ENCODE results near the gene UBE2A. TPM values are rescaled to one million over a fixed set of nuclear protein-coding genes. Genes with fewer than 3 reads are reported as not detected.

Gene UBE2A
- polyA plus RNA-seq (ENCODE audit: insufficient read length), result 60.1 TPM

DNA sequence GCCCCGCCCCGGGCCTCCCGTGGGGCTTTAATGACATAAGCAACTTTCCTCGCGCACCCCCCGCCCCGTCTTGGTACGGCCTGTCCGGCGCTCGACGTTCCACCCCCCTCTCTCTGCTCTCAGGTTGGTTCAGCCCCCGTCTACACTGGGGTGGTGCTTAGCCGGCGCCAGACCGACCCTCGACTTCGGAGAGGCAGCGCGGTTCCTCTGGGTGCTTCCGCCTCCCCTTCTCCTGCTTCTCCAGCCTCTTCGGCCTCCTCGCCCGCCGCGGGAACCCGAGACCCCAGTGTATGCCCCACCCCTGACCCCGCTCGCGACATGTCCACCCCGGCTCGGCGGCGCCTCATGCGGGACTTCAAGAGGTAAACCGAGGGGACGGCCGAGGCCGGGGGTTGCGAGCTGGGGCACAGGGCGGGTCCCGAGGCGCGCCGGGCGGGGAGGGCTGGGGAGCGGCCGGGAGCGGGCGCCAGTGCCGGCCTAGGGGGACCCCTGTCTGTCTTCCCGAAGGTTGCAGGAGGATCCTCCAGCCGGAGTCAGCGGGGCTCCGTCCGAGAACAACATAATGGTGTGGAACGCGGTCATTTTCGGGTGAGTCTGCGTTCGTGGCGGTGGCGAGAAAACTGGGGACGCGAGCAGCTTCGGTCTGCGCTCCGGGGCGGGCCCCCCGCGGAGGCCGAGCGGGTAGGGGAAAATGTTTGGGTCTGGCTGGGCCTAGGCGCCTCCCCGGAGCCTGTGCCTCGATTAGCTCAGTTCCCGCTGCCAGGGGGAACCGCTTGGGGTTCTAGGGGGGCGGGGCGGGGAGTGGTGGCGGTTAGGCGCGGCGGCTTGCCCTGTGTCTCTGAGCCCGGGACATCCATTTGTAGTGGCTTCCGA is at the start of gene UBE2A:
Gene UBE2A (plus strand): TSS at position 170 of the 873 bp plus-strand sequence. CDS start 149 bp downstream, at position 319.
- peak; percentile 59 for DNase-seq (ENCODE audit: low read depth)

DNA sequence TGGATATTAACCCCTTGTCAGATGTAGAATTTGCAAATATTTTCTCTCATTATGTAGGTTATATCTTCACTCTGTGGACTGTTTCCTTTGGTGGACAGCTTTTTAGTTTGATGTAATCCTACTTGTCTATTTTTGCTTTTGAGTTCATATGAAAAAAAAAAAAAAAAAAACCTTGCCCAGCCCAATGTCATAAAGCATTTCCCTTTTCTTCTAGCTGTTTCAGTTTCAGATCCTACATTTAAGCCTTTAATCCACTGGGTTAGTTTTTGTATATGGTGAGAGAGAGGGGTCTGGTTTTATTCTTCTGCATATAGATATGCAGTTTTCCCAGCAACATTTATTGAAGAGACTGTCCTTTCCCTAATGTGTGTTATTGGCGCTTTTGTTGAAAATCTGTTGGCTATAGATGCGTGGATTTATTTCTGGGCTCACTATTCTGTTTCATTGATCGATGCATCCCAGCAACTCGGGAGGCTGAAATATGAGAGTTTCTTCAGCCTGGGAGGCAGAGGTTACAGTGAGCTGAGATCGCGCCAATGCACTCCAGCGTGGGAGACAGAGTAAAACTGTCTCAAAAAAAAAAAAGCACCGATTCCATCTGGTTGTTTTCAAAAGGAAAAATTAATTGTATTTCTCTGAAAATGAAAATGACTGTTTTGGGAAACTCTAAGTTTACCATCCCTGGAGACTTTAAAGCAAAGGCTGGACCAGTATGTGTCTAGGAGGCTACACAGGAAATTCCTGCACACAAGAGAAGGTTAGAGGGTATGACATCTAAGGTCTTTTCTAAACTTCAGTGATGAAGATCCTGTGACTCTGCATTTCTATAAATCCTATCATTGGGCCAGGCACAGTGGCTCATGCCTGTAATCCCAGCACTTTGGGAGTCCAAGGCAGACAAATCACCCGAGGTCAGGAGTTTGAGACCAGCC is 44.8 kb upstream of the UBE2A start:
- DNase-seq (ENCODE audit: low read depth), result no peak

DNA sequence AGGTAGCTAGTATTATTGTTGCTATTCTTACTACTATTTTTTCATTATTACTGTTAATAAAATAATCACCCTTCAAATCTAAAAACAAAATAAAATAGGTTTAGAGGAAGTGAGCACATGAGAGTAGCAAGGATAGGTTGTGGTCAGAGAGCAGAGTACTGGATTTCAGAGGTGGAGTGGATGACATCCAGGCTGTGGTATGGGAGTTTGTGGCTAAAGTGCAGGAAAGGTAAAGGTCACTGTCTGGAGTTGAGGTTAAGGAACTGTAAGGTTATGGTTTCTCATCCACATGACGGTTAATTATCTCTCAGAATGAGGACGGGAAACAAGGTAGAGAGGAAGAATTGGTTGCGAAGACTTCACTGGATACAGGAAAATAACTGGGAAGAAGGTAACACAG is 36.9 kb upstream of the UBE2A start:
- no peak for DNase-seq (ENCODE audit: low read depth)

DNA sequence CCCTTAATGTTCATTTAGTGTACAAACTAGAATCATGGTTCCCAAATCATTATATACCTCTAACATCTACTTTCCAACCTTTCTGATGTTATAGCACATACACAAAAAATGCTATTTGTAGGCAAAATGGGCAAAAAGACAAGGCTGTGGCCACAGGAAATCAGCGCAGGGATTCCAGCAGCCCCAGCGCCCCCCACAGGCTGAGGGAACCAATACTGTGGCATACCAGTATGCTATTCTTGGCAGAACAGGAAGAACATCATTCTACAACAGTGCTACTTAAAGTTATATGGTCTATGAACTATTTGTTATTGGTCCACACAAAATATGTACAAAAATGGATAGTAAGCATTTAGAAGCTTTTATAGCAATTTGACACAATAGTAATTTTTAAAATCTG is 34.5 kb upstream of the UBE2A start:
- no peak for DNase-seq (ENCODE audit: low read depth)

DNA sequence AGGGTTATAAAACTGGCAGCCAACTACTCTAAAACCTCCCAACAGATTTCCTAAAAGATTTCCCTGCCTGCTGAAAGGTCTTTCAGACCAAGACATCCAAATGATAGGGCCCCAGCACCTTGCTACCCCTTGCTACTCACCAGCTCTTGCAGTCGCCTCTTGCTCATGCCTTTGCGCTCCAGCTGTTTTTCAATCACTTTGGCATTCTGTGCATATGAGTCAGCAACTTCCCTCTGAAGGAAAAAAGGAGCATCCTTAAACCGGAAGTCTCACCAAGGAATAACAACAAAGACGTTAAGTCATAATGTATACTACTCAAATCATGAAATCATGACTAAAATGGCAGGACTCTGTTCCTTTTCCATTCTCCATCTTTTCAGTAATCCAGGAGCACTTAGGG is 33.2 kb upstream of the UBE2A start:
- no peak for DNase-seq (ENCODE audit: low read depth)

DNA sequence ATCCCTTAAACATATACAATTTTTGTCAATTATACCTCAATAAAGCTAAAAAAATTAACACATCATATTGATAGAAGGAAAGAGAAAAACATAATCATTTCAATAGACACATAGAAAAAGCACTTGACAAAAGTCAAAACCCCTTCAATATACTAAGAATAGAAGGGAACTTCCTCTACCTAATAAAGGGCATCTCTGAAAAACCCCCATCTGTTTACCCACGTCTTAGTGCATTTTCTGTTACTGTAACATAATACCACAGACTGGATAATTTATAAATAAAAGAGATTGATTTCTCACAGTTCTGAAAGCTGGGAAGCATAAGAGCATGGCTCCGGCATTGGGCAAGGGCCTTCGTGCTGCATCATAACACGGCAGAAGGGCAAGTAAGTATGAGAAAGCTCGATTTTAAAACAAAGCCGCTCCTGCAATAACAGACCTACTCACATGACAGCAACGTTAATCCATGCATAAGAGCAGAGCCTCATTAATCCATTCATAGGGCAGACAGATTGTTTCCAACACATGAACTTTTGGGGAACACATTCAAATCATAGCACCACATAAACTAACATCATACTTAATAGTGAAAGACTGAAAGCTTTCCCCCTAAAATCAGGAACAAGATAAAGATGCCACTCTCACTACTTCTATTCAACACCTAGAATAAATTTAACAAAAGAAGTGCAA is 24.9 kb upstream of the UBE2A start:
- no peak for DNase-seq (ENCODE audit: low read depth)

DNA sequence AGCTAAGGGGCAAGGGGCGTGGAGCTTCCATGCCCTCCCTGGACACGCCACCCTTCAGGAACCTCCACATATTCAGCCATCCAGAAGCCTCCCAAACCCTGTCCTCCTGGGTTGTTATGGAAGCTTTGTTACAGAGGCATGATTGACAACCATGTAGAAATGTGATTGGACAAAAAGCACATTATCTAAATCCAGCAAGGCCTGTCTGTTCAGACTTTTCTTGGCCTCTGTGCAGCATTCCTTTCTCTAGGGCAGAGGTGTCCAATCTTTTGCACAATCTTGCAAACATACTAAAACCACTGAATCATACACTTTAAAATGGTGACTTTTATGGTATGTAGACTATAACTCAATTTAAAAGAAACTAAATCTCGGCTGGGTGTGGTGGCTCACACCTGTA is 21.9 kb upstream of the UBE2A start:
- no peak for DNase-seq (ENCODE audit: low read depth)

DNA sequence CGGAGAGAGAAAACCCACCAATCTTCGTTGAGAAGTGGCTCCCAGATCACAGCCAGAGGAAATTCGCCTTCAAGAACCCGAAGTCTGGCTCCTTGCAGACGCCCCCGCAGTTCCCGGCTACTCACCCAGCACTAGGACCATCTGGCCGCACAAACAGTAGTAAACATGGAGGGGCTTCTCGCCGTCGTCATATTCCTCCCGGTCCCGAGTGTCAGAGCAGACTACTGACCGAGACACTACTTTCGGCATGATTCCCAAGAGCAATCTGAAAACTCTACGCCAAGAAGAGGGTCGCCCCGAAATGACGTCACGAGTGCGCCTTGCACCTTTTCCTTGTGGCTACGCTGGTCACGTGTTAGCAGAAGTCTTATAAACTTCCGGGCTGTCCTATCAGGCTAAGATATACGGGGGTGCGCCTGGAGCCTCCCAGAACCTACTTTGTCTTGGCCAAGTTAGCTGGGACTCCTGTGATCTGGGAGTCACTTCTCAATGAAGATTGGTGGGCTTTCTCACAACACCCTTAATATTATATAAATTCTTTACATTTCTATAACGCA is 9.2 kb upstream of the UBE2A start, which contains the start of gene STEEP1:
Gene STEEP1 (minus strand): TSS at position 303 of the 557 bp plus-strand sequence. CDS start 54 bp downstream, at position 249.
- peak; percentile 86 for DNase-seq (ENCODE audit: low read depth)

DNA sequence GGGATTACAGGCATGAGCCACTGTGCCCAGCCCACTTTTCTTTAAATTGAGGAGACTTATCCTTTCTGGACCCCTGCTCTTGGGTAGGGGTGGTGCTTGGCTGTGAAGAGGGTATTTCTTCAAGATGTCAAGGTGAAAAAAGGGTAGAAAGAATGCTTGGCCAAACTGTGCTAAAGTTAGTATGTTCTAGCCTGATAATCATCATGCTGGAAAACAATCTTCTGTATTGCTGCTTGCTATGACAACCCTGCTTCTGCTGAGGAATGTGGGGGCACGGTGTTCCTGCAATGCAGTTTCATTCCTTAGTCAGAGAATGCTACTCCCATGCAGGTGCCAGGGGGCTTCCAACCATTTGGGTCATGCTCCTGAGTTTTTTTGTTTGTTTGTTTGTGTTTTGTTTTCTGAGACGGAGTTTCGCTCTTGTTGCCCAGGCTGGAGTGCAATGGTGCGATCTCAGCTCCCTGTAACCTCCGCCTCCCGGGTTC is 4.0 kb upstream of the UBE2A start:
- DNase-seq (ENCODE audit: low read depth), result no peak

DNA sequence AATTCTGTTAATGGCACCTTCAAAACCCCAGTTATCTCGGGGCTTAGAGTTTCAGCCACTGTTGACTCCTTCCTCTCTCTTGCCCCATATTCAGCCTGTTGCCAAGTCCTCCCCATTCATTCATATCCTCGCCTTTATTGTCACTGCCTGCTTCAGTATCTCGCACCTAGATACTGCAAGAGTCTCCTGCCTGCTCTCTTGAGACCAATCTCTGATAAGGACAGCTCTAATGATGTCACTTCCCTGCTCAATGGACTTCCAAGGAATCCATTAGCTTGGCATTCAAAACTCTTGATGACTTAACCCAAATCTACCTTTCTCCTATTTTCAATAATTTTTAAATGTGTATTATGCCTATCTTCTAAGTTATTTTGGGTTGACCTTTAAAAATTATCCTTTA is 1.1 kb upstream of the UBE2A start:
- DNase-seq (ENCODE audit: low read depth), result no peak

DNA sequence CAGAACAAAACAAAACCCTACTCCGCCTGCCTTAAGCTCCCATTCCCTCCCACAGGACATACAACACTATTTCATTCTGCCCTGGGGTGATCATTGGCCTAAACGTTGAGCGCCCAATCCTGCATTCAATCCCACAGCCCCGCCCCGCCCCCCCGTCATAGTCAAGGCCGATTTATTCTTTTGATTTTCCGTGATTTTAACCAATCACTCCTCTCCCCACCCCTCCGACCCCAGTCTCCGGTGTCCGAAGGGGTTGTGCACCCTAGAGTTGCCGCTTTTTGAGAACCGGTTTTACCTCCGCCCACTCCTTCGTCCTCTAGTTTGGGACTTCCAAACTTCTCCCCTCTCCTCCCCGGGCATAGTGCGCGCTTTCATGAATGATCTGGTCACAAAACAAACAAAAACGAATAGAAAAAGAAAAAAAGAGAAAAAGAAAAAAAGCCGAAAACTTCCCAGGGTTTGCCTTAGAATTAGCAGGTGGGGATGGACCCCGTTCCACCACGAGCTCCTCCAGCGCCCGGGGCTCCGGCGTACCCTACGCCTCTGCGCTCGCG is 446 bp upstream of the UBE2A start:
- peak; percentile 5 for DNase-seq (ENCODE audit: low read depth)

DNA sequence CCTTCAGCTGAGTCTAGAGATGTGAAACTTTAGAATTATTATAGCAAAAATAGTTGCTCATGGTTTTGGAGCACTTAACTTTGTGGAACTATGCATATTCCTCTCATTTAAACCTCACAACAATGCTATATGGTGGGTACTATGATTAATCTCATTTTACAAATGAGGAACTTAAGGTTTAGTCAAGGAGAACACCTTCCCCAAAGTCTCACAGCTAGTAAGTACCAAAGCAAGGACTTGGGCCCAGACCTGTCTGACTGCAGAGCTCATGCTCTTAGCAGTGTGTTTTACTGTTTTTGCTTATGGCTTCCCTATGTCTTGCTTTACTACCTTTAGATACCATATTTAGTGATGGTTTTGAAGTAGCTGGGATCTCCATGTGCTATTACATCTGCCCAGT is 5.1 kb downstream of the UBE2A start:
- no peak for DNase-seq (ENCODE audit: low read depth)

DNA sequence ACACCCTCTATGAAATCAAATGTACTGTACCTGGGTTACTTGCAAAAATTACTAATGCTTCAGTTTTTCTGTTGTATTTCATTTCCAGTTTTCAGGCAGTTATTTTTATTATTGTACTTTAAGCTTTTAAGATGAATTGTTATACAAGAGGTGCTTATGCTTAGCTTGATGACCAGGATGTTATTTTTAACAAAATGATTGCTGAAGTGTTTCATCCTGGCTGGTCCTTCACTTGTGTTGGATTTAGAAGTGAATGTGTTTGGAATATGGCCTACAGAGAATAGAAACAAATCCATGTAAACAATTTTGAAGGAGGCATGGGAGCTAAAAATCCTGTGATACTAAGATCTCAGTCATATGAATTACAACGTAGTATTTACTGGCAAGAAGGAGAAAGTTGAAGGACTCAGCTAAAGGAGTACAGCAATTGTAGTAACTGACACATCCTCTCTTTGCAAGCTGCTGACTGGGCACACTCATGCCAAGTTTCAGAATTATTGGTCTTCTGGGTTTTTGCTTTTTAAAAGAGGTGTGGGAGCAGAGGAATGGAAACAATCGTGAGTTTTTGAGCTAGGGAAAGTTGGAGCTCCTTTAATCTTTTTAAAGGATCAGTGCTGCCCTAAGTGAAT is 9.2 kb downstream of the UBE2A start:
- DNase-seq (ENCODE audit: low read depth), result no peak

DNA sequence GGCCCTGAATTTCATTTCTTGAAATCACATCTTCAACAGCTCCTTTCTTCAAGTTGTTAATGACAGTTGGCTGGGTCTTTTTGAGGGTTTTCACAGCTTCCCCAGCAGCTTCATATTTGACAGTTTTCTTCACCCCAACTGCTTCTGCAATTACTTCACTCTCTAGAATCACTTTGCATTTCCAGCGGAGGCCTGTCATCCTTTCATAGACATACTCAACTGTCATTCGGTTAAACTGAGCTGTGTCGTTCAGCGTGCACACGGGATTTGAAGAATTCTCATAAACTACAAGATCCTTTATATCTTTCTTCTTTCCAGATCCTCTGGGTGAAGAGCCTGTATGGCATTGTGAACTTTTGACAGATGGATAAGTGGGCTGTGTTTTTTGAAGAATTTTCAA is 15.4 kb downstream of the UBE2A start:
- no peak for DNase-seq (ENCODE audit: low read depth)

DNA sequence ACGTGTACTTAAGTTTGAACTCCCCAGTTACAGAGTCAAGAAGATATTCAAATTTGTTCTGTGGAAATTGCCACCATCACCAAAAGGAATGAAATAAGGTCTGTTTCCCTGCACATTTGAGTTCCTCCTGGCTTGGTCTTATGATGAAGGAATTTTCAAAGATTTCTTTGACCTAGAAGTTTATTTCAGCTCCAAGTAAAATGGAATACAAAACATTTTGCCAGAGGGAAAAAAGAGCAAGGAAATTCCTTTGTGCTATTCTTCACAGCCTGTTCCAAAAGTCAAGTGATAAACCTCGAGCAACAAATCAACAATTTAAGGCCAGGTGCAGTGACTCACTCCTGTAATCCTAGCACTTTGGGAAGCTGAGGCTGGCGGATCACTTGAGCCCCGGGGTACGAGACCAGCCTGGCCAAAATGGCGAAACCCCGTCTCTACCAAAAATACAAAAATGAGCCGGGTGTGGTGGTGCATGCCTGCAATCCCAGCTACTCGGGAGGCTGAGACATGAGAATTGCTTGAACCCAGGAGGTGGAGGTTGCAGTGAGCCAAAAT is 28.4 kb downstream of the UBE2A start:
- no peak for DNase-seq (ENCODE audit: low read depth)

DNA sequence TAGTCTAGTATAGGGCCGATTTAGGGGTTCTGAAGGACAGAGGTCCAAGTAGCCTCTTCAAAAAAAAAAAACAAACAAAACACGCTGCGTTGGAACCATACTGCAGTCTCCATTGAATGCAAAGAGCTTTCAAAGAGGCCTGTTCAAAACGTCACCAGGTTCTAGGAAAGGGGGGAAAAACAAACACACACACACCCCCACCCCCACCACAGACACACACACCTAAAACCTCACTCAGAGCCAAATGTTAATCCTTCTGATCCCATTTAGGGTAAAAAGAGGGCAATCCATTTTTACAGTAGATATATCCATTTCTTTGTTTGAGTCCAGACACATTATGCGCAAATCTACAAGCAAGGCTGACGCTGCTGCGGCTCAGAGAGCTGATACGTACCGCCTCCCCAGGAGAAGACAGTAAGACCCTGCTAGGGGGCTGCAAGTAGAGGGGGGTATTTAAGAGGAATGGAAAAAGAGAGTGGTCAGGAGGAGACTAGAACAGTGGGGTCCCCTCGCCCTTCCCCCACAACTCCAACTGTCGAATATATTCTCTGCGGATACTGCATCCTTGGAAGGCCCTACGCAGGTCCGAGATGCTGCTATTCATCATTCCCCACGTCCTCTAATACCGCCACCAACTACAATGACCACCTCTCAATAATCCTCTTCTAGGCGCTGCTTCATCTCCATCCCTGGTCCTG is 30.6 kb downstream of the UBE2A start:
- no peak for DNase-seq (ENCODE audit: low read depth)

DNA sequence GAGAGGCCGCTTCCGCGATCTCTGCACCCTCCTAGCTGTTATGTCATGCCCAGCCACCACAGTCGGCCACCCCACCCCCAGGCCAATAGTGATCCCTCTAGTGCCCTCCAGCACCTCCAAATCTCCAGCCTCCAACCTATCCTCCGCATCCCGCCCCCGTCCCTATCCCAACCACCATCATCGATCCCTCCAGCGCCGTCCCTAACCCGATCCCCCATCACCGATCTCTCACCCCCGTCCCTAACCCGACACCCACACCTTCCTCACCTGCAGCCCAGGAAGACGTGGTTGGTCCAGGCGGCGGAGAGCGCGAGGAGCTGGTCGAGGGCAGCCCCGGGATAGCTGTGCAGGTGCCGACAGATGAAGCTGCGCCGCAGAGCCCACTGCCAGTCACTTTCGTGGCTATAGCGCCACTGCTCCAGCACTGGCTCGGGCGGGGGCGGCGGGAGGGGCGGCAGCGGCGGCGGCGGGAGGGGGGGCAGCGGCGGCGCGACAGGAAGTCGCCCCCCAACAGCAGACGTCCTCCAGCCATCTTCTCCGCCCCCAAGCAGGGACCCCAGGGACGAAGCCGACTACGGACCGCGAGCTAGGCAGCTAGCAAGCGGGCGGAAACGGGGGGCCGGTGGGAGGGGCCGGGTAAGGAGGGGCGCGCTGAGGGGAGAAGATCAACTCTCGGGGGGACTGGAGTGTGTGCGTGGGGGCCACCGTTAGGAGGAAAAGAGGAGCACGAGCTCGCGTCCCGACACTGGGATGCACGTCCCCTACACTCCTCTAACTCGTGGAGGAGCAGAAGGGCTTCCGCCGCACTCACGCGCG is 31.3 kb downstream of the UBE2A start:
- DNase-seq (ENCODE audit: low read depth), result no peak

DNA sequence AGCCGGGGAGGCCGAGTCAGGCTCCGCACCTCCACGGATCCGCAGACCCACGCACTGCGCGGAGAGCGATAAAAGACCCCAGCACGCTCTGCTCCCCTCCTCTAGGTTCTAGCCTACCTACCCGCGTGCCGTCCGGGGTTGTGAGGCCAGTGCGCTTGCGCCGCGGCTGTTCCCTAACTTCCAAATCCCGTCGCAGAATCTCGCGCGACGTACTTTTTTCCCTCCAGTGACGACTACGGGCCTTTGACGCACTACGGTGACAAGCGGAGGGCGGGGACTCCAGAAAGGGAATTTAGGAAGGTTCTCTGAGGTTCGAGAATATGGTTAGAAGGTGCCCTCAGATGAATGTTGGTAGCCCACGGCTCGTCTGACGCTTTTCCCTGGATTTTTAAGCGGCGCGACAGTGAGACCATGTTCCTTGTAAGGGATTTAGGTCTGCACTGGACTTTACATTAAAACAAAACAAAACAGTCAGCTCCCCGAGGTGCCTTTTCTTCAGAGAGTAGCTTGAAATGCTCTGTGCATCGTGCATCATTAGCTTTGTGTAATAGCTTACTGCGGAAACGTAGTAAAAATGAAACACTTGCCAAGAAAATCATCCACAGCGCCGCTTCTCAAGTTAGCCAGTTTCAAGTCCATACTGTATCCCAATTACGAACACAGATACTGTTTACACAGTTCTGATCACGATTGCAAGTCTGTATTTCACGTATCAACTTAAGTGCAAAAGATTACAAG is 32.1 kb downstream of the UBE2A start, which contains the start of gene NKRF:
Gene NKRF (minus strand): TSS at position 145 of the 738 bp plus-strand sequence.
- peak; percentile 79 for DNase-seq (ENCODE audit: low read depth)
